Measurements from ENCODE around the gene GREB1L.
"Not testable (repeated sequence)": the region's sequence is repeated elsewhere in the genome, so short reads cannot be mapped to it uniquely, and the experiment has no call there.

GREB1L gene

DNA sequence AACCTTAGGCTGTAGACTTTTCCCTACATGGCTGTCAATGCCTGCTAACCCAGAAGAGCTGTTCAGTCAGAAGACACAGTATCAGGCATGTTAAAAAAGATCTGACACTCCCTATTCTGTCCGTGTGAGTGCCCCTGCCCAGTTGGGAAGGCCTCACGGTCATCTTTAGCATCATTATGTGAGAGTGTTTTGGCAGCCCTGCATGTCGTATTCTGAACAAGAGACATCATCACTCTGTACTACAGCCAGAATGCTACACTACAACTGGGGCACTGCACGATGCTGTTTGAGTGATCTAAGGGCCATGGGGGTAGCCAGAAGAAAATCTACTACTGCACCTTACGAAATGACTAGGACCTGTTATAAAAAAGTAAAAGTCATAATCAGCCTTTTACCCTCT, 67.2 kb downstream of the GREB1L start:
- H3K27ac Mint-ChIP-seq = no peak overlapping the region
- H3K9me3 Mint-ChIP-seq = no peaks in the 10 kb centered on the region
- no peak overlapping the region for H3K4me3 Mint-ChIP-seq
- H3K36me3 Mint-ChIP-seq (ENCODE audit: low read depth) = no peaks in the 10 kb centered on the region
- H3K4me1 Mint-ChIP-seq = no peaks in the 10 kb centered on the region
- TF ChIP-seq, protein P1, sequence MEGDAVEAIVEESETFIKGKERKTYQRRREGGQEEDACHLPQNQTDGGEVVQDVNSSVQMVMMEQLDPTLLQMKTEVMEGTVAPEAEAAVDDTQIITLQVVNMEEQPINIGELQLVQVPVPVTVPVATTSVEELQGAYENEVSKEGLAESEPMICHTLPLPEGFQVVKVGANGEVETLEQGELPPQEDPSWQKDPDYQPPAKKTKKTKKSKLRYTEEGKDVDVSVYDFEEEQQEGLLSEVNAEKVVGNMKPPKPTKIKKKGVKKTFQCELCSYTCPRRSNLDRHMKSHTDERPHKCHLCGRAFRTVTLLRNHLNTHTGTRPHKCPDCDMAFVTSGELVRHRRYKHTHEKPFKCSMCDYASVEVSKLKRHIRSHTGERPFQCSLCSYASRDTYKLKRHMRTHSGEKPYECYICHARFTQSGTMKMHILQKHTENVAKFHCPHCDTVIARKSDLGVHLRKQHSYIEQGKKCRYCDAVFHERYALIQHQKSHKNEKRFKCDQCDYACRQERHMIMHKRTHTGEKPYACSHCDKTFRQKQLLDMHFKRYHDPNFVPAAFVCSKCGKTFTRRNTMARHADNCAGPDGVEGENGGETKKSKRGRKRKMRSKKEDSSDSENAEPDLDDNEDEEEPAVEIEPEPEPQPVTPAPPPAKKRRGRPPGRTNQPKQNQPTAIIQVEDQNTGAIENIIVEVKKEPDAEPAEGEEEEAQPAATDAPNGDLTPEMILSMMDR (IDR thresholded peaks at IDR 0.05; ENCODE audit: unreplicated experiment in 3 of 3) = no peak
- no peaks in the 10 kb centered on the region for H3K27me3 Mint-ChIP-seq (ENCODE audit: low read depth)

DNA sequence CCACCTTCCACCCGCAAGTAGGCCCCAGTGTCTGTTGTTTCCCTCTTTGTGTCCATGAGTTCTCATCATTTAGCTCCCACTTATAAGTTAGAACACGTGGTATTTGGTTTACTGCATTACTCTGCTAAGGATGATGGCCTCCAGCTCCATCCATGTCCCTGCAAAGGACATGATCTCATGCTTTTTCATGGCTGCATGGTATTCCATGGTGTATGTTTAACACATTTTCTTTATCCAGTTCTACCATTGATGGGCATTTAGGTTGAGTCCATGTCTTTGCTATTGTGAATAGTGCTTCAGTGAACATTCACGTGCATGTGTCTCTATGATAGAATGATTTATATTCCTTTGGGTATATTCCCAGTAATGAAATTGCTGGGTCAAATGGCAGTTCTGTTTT, 69.9 kb downstream of the GREB1L start:
- H3K9me3 Mint-ChIP-seq; H3K4me1 Mint-ChIP-seq; H3K36me3 Mint-ChIP-seq (ENCODE audit: low read depth); H3K27ac Mint-ChIP-seq; H3K27me3 Mint-ChIP-seq (ENCODE audit: low read depth); H3K4me3 Mint-ChIP-seq: not testable (repeated sequence)

DNA sequence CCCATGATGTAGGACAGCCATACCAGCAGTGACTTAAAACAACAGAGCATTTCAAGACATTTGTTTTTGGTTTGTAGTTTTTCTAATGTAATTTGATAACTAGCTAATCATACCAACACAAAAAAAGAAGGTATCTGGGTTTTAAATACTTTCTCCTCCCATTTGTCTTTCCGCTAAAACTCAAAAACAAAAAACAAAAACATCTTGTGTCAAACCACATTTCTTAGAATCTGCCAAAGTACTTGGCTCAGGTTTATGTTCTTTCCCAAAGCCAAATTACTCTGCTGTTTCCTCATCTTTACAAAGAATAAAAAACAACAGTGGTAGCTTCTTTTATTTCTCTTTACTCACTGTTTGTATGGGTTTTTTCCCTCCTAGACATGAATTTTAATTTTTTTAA, 71.5 kb downstream of the GREB1L start:
- Mint-ChIP-seq H3K4me1 (peaks cover 7% of the 10 kb centered on the region), H3K36me3 (ENCODE audit: low read depth) (no peaks in the 10 kb centered on the region), H3K9me3 (no peaks in the 10 kb centered on the region), H3K27ac (no peak overlapping the region), H3K27me3 (ENCODE audit: low read depth) (no peaks in the 10 kb centered on the region), H3K4me3 (no peak overlapping the region)
- TF ChIP-seq, protein P1 (IDR thresholded peaks at IDR 0.05; ENCODE audit: unreplicated experiment in 3 of 3) = no peak

DNA sequence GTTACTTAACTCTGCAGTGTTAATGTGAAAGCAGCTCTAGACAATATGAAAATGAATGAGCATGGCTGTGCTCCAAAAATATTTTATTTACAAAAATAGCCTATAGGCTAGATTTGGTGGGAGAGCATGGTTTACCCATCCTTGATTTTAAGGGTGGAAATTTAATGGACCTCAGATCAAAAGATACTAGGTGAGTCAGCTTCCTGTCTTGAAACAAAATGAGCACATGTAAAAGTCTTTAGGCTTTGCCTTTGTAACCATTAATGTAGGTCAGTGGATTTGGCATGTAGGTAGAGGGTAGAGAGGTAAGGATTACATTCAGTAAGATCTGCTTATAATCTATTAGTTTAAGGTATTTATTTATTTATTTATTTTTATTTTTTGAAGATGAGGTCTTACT, 72.7 kb downstream of the GREB1L start:
- H3K9me3 Mint-ChIP-seq = peaks cover 3% of the 10 kb centered on the region
- no peaks in the 10 kb centered on the region for H3K27me3 Mint-ChIP-seq (ENCODE audit: low read depth)
- H3K4me1 Mint-ChIP-seq = peaks cover 7% of the 10 kb centered on the region
- H3K36me3 Mint-ChIP-seq (ENCODE audit: low read depth) = peaks cover 11% of the 10 kb centered on the region
- H3K27ac Mint-ChIP-seq = no peak overlapping the region
- TF ChIP-seq, protein P1 (IDR thresholded peaks at IDR 0.05; ENCODE audit: unreplicated experiment in 3 of 3) = no peak
- H3K4me3 Mint-ChIP-seq = no peak overlapping the region

DNA sequence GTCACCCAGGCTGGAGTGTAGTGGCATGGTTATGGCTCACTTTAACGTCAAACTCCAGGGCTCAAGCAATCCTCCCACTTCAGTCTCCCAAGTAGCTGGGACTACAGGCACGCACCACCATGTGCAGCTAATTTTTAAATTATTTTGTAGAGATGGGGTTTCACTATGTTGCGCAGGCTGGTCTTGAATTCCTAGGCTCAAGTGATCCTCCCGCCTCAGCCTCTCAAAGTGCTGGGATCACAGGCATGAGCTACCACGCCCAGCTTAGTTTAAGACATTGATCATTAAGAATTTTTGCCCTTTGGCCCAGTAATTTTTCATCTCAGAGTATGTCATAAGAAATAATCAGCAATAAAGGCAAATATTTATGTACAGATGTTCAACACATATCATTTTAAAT, 73.1 kb downstream of the GREB1L start:
- not testable (repeated sequence) for H3K4me3 Mint-ChIP-seq, H3K27ac Mint-ChIP-seq, H3K9me3 Mint-ChIP-seq

DNA sequence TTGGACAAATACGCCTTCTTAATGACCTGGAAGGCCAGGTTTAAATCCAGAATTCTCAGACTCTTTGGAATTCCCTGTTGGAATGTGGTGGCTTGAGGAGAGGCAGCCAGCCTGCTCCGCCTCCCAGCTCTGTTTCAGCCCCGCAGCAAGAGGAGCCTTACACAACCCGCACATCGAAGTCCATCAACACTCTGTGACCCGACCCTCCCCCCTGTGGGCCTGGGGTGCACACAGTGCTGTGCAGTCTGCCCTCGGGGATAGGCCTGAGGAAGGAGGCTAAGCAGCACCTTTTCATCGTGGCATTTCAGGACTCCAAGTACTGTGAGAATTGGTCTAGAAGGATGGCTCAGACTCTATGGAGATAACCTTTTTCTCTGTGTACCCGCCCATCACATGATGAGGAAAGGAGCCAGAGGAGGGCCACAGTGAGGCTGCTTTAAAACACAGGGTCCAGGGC, 73.7 kb downstream of the GREB1L start:
- Mint-ChIP-seq H3K4me3 (no peak overlapping the region), H3K27me3 (ENCODE audit: low read depth) (no peaks in the 10 kb centered on the region), H3K9me3 (peaks cover 6% of the 10 kb centered on the region), H3K27ac (no peak overlapping the region), H3K36me3 (ENCODE audit: low read depth) (peaks cover 11% of the 10 kb centered on the region), H3K4me1 (peaks cover 7% of the 10 kb centered on the region)
- TF ChIP-seq, protein P1 (IDR thresholded peaks at IDR 0.05; ENCODE audit: unreplicated experiment in 3 of 3) = no peak

More for the DNA sequence above, 73.1 kb downstream of the GREB1L start:
- H3K27me3 Mint-ChIP-seq (ENCODE audit: low read depth); H3K4me1 Mint-ChIP-seq: not testable (repeated sequence)
- H3K36me3 Mint-ChIP-seq (ENCODE audit: low read depth) = peaks cover 11% of the 10 kb centered on the region

DNA sequence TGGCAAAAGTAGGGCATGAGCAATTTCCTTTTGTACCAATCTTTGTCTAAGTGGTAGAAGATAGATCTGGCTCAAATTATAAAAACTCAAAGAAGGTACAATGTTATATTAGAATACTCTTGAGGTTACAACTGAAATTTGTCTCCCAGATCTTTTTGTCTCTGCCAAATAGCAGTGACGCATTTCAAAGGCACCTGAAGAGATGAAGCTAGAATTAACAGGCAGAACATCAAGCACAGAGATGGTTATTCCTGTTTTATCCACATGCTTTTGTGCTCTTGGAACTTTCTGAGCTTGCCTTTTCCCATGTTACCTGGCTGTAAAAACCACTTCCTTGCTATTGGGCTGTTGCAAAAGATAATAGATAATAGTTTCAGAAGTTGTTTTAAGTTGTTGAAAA, 74.3 kb downstream of the GREB1L start:
- no peak overlapping the region for H3K27ac Mint-ChIP-seq
- peaks cover 7% of the 10 kb centered on the region for H3K4me1 Mint-ChIP-seq
- TF ChIP-seq, protein P1 (IDR thresholded peaks at IDR 0.05; ENCODE audit: unreplicated experiment in 3 of 3) = no peak
- peaks cover 6% of the 10 kb centered on the region for H3K9me3 Mint-ChIP-seq
- no peak overlapping the region for H3K4me3 Mint-ChIP-seq
- no peaks in the 10 kb centered on the region for H3K27me3 Mint-ChIP-seq (ENCODE audit: low read depth)
- peaks cover 11% of the 10 kb centered on the region for H3K36me3 Mint-ChIP-seq (ENCODE audit: low read depth)
